Measurements from ENCODE around the gene SWAP70.

SWAP70 gene

DNA sequence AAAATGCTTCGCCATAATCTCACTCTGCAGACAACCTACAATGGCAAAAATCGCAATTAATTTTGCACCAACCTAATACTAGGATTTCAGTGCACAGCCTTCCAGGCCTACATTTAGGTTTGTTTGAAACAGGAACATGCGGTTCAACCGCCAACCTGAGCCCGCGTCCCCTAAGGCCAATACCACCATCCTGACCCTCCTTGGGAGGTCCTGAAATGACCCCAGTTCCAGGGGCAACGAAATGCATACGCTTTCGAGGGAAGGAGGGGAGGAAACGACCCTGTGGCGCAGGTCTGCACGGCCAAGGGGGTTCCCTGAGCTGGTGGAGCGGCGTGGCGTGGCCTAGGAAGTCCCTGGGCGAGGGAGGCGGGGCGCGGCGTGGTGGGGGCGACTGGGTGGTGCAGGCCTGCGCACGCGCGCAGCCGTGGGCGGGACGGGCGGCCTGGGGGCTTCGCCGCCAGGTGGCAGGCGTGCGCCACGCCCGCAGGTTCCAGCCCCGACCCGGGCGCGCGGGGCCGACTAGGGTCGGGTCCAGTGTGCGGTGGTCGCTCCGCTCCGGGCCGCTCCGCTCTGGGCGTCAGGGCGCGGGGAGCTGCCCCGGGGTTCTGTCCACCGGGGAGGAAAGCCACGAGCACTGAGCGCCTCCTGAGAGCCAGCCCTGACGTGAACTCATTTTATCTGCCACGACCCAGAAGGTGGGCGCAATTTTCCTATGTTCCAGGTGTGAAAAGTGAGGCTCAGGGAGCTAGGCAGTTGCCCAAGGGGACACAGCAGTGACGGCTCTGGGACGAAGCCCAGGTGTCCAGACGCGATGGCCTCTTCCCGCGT lies 94.1 kb downstream of the SWAP70 start:
- H3K9ac ChIP-seq: peak overlapping the region; percentile 88
- H3K27ac ChIP-seq: peak overlapping the region; percentile 62
- TF ChIP-seq, protein P1, sequence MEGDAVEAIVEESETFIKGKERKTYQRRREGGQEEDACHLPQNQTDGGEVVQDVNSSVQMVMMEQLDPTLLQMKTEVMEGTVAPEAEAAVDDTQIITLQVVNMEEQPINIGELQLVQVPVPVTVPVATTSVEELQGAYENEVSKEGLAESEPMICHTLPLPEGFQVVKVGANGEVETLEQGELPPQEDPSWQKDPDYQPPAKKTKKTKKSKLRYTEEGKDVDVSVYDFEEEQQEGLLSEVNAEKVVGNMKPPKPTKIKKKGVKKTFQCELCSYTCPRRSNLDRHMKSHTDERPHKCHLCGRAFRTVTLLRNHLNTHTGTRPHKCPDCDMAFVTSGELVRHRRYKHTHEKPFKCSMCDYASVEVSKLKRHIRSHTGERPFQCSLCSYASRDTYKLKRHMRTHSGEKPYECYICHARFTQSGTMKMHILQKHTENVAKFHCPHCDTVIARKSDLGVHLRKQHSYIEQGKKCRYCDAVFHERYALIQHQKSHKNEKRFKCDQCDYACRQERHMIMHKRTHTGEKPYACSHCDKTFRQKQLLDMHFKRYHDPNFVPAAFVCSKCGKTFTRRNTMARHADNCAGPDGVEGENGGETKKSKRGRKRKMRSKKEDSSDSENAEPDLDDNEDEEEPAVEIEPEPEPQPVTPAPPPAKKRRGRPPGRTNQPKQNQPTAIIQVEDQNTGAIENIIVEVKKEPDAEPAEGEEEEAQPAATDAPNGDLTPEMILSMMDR (conservative IDR thresholded peaks at IDR 0.05; ENCODE audit: low read depth, low read length): peak; percentile 54
- H3K27me3 ChIP-seq (ENCODE audit: insufficient read depth, low read depth): no peaks in the 10 kb centered on the region
- H3K4me3 ChIP-seq (IDR thresholded peaks at IDR 0.05; ENCODE audit: insufficient read depth, low read depth, low read length): no peak overlapping the region
- H2AFZ ChIP-seq (ENCODE audit: low read depth): peak overlapping the region; percentile 97
- no peaks in the 10 kb centered on the region for H3K79me2 ChIP-seq (ENCODE audit: insufficient read depth, low read depth)
- peaks cover 18% of the 10 kb centered on the region for H3K4me1 ChIP-seq (ENCODE audit: low read depth, poor library complexity, severe bottlenecking)
- peak overlapping the region; percentile 82 for H3K4me2 ChIP-seq
- H3K36me3 ChIP-seq (ENCODE audit: insufficient read depth): no peaks in the 10 kb centered on the region
- no peaks in the 10 kb centered on the region for H4K20me1 ChIP-seq (ENCODE audit: insufficient read depth)

DNA sequence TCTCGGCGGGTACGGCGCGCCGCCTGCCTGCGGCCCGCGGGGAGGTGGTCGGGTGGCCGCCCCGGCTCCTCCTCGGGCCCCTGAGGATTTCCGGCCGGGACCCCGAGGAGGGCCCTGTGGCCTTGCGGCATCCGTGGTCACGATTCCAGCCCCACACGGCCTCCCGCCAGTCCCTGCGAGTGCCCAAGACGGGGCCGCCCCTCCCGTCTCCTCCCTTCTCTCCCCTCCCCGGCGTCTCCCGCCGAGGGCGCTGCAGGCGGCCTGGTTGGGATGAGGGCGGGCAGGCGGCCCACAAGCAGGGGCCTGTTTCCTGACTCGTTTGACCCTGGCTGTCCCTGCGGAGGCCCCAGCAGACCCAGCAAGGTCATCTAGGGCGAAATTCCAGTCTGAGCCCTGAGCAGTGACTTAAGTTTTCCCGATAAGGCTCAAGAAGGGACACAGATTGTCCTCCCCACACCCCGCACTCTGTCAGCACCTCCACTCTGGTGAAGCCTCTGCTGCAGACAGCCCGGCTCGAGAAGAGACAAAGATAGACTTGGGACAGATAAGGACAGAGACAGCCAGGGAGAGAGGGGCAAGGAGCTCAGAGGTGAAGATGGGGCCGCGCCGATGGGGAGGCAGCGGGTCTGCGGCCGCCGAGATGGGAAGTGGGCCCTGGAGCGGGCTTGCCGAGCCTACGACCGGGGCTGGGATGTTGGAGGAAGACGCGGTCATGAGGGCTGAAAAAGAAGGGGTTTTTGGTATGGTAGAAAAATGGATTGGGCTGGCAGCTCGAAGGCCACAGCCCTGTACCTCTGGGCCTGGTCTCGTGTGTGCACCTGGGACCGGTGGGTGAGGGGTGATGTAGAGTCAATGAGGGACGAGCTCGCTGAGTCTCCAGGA lies 95.0 kb downstream of the SWAP70 start:
- Histone ChIP-seq H3K27me3 (ENCODE audit: insufficient read depth, low read depth) (no peaks in the 10 kb centered on the region), H3K27ac (peak overlapping the region; percentile 62)

DNA sequence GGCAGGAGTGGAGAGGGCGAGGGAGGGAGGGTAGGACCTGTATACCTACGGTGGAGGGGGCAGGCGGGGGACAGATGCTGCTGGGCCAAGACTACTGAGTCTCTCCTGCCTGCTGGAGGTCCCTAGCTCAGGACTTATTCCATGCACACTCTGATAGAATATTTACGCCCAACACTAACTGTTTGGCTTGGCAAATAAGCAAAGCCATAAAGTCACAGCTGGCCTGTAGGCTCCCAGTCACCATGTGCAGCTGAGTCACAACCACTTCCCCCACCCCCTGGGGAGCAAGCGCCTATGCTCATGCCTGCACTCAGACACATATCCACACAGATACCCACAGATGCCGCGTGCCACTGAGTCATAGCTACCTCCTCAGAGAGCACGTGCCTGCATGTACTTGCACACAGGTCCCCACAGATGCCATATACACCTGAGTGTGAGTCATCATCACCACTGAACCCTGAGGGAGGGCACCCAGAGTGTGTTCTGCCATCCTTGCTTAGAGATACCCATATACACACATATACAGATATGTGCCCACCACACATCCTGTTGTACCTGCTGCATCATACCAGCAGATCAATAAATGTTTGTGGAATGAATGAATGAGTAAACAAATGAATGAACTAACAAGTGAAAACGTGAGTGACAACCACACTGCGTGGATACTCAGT lies 95.8 kb downstream of the SWAP70 start:
- Histone ChIP-seq H3K4me1 (ENCODE audit: low read depth, poor library complexity, severe bottlenecking) (peaks cover 18% of the 10 kb centered on the region), H3K9ac (no peak overlapping the region; the same call in 1 of the 2 replicates)

More for the DNA sequence above, 95.0 kb downstream of the SWAP70 start:
- Histone ChIP-seq H3K79me2 (ENCODE audit: insufficient read depth, low read depth) (no peaks in the 10 kb centered on the region), H4K20me1 (ENCODE audit: insufficient read depth) (no peaks in the 10 kb centered on the region), H3K4me3 (IDR thresholded peaks at IDR 0.05; ENCODE audit: insufficient read depth, low read depth, low read length) (no peak overlapping the region), H3K4me2 (peak overlapping the region; percentile 82), H3K4me1 (ENCODE audit: low read depth, poor library complexity, severe bottlenecking) (peaks cover 18% of the 10 kb centered on the region), H3K36me3 (ENCODE audit: insufficient read depth) (no peaks in the 10 kb centered on the region), H2AFZ (ENCODE audit: low read depth) (peak overlapping the region; percentile 97), H3K9ac (peak overlapping the region; percentile 88)
- TF ChIP-seq, protein P1 (conservative IDR thresholded peaks at IDR 0.05; ENCODE audit: low read depth, low read length): no peak; the same call in 1 of the 2 replicates

DNA sequence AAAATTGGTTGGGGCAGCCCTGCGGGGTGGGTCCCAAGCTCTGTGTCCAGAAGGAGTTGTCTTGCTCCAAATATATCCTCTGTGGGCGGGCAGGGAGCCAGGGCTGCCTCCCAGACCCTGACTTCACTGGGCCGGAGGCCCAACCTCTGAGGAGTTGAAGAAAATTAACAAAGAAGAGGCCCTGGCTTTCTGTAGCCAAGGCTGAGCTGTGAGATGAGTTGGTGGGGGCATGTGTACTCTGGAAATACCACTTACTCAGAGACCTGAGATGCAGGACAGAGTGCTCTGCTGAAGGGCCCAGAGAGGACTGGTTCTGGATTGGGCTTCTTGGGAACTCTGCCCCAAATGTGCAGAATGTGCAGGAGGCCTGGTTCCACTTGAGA lies 96.3 kb downstream of the SWAP70 start:
- Histone ChIP-seq H3K9ac (no peak overlapping the region), H3K4me3 (IDR thresholded peaks at IDR 0.05; ENCODE audit: insufficient read depth, low read depth, low read length) (no peak overlapping the region), H3K79me2 (ENCODE audit: insufficient read depth, low read depth) (no peaks in the 10 kb centered on the region), H3K27me3 (ENCODE audit: insufficient read depth, low read depth) (no peaks in the 10 kb centered on the region), H3K4me1 (ENCODE audit: low read depth, poor library complexity, severe bottlenecking) (peaks cover 18% of the 10 kb centered on the region), H3K36me3 (ENCODE audit: insufficient read depth) (no peaks in the 10 kb centered on the region), H2AFZ (ENCODE audit: low read depth) (no peak overlapping the region), H3K4me2 (no peak overlapping the region), H3K27ac (no peak overlapping the region), H4K20me1 (ENCODE audit: insufficient read depth) (no peaks in the 10 kb centered on the region)
- TF ChIP-seq, protein P1 (conservative IDR thresholded peaks at IDR 0.05; ENCODE audit: low read depth, low read length): no peak

More for the DNA sequence above, 95.8 kb downstream of the SWAP70 start:
- Histone ChIP-seq H3K27me3 (ENCODE audit: insufficient read depth, low read depth) (no peaks in the 10 kb centered on the region), H3K79me2 (ENCODE audit: insufficient read depth, low read depth) (no peaks in the 10 kb centered on the region), H4K20me1 (ENCODE audit: insufficient read depth) (no peaks in the 10 kb centered on the region), H3K27ac (no peak overlapping the region), H3K4me3 (IDR thresholded peaks at IDR 0.05; ENCODE audit: insufficient read depth, low read depth, low read length) (no peak overlapping the region), H2AFZ (ENCODE audit: low read depth) (0 out of 2 replicates have a peak overlapping the region, but pooled peaks have one; percentile 97), H3K4me2 (peak overlapping the region; percentile 82; the same call in 1 of the 2 replicates), H3K36me3 (ENCODE audit: insufficient read depth) (no peaks in the 10 kb centered on the region)
- TF ChIP-seq, protein P1 (conservative IDR thresholded peaks at IDR 0.05; ENCODE audit: low read depth, low read length): no peak

Data from KMS-11 (cell line).